ENCODE results near the gene CDH23. TPM values are rescaled to one million over a fixed set of nuclear protein-coding genes. Genes with fewer than 3 reads are reported as not detected.

CDH23 gene
- total and polyA plus RNA-seq, 10 of the 15 experiments (the other 5 are each of a cell fraction or from before 2014, with no cell fraction given): 0.09 to 0.40 (median 0.15) TPM; not detected in 1

GRCh38 chr10:71467161-71467560 lies 70.4 kb downstream of the CDH23 start:
- RAD21 ChIA-PET (ENCODE audit: unreplicated experiment): no interaction called here
- TF ChIP-seq E2F8 (IDR thresholded peaks at IDR 0.05; ENCODE audit: low read depth, partially characterized antibody) (no peak), MYC (IDR thresholded peaks at IDR 0.05; ENCODE audit: insufficient read depth, insufficient read length, insufficient replicate concordance, low read length, severe bottlenecking) (no peak), ZSCAN29 (IDR thresholded peaks at IDR 0.05) (no peak), RUNX3 (IDR thresholded peaks at IDR 0.05; ENCODE audit: low read length) (no peak), USF1 (IDR thresholded peaks at IDR 0.05; ENCODE audit: borderline replicate concordance, extremely low read length, insufficient read depth, low read depth, low read length) (no peak), RAD51 (IDR thresholded peaks at IDR 0.05) (no peak), RB1 (IDR thresholded peaks at IDR 0.05; ENCODE audit: borderline replicate concordance) (no peak), DPF2 (IDR thresholded peaks at IDR 0.05) (no peak), YBX1 (IDR thresholded peaks at IDR 0.05) (no peak), ETV6 (conservative IDR thresholded peaks at IDR 0.05 in 1 of 2, IDR thresholded peaks at IDR 0.05 in 1 of 2; ENCODE audit: borderline replicate concordance in 1 of 2, low read depth in 1 of 2) (no peak), BCL11A (IDR thresholded peaks at IDR 0.05; ENCODE audit: low read depth, low read length) (no peak), E2F4 (IDR thresholded peaks at IDR 0.05; ENCODE audit: low read depth, low read length) (no peak), GABPA (IDR thresholded peaks at IDR 0.05; ENCODE audit: low read depth) (no peak), CHD2 (IDR thresholded peaks at IDR 0.05; ENCODE audit: borderline replicate concordance, low read depth, low read length) (no peak), ZNF274 (IDR thresholded peaks at IDR 0.05; ENCODE audit: insufficient read depth, insufficient read length) (no peak), ZNF24 (IDR thresholded peaks at IDR 0.05) (no peak), SREBF2 (IDR thresholded peaks at IDR 0.05; ENCODE audit: low read length) (no peak)
- TF ChIP-seq, protein P1, sequence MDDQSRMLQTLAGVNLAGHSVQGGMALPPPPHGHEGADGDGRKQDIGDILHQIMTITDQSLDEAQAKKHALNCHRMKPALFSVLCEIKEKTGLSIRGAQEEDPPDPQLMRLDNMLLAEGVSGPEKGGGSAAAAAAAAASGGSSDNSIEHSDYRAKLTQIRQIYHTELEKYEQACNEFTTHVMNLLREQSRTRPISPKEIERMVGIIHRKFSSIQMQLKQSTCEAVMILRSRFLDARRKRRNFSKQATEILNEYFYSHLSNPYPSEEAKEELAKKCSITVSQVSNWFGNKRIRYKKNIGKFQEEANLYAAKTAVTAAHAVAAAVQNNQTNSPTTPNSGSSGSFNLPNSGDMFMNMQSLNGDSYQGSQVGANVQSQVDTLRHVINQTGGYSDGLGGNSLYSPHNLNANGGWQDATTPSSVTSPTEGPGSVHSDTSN (IDR thresholded peaks at IDR 0.05; ENCODE audit: insufficient replicate concordance, low read depth, low read length): no peak

More at GRCh38 chr10:71467161-71467560, 70.4 kb downstream of the CDH23 start:
- FAIRE-seq: no peak
- Histone ChIP-seq H3K9me3 (replicated peaks; ENCODE audit: control insufficient read depth, insufficient read depth, low read length) (no peaks in the 10 kb centered on the region), H3K4me2 (ENCODE audit: control insufficient read depth, insufficient read depth) (no peak overlapping the region), H3K36me3 (ENCODE audit: control insufficient read depth in 2 of 2, insufficient read depth in 2 of 2, low read length in 1 of 2) (no peaks in the 10 kb centered on the region), H3K79me2 (ENCODE audit: control insufficient read depth, insufficient read depth, low read length) (no peaks in the 10 kb centered on the region), H2AFZ (ENCODE audit: control insufficient read depth, low read depth, low read length) (no peak overlapping the region), H4K20me1 (ENCODE audit: control insufficient read depth, insufficient read depth) (no peaks in the 10 kb centered on the region), H3K4me3 (no peak overlapping the region), H3K4me1 (ENCODE audit: control insufficient read depth, insufficient read depth, low read length) (no peaks in the 10 kb centered on the region), H3K9ac (ENCODE audit: control insufficient read depth, insufficient read depth, low read length) (no peak overlapping the region), H3K27ac (ENCODE audit: control insufficient read depth, insufficient read depth) (no peak overlapping the region), H3K27me3 (replicated peaks in 1 of 2; ENCODE audit: control insufficient read depth in 2 of 2, insufficient read depth in 2 of 2, low read length in 1 of 2) (peaks cover 0 to 3% of the 10 kb centered on the region in 2 experiments; a peak in 3 of 4 replicates)
- DNase-seq (ENCODE audit: low read depth, low spot score): no peak
- in situ Hi-C loops (cut with MboI): no loop called here
- ChIA-PET SMC1A (ENCODE audit: uncharacterized antibody, unreplicated experiment) (no interaction called here), POLR2A (interaction anchor here (0.6 kb wide), 1 partner anchor 1031 kb away, joined by 7 read pairs; no protein-coding TSS in a partner anchor), CTCF (no interaction called here)
- ATAC-seq: no peak
- intact Hi-C loops (cut with micrococcal nuclease; ENCODE audit: unreplicated experiment): no loop called here
- WGBS (ENCODE audit: insufficient coverage, insufficient replicate concordance, low lambda C conversion rate, missing lambda C conversion rate): 28% methylated on average over 7 of the region's 7 CpGs
- BruUV-seq (replicated peaks): no TSS peak

All from GM12878 (cell line).